ENCODE measurements around the gene YIPF3. TPM values are rescaled to one million over a fixed set of nuclear protein-coding genes. Genes with fewer than 3 reads are reported as not detected.

YIPF3 gene
- total RNA-seq, 4 donors from 2014 or later = 83.4 to 146 (median 103) TPM

GRCh38 chr6:43515808-43516207, 918 bp downstream of the YIPF3 start:
- H3K4me1 ChIP-seq = peaks cover 24 to 44% (median 33%) of the 10 kb centered on the region in 4 donors
- peaks cover 0 to 22% (median 6%) of the 10 kb centered on the region in 4 donors for H3K36me3 ChIP-seq
- H3K9me3 ChIP-seq = no peaks in the 10 kb centered on the region
- no peak for DNase-seq
- H3K4me3 ChIP-seq = peak overlapping the region; percentile 60 to 87 (median 78)
- WGBS, 2 donors (ENCODE audit: low coverage in 1 of 2) = 65 to 73% methylated on average over 7 to 9 of the region's 9 CpGs
- no peaks in the 10 kb centered on the region for H3K27me3 ChIP-seq
- in situ Hi-C loops (cut with MboI; ENCODE audit: low pct_ligation_motif_present in 1 of 4, low pct_unique_long_range_greater_than_20kb in 1 of 4, low sequenced_read_pairs in 3 of 4) (no loop called here), intact Hi-C loops (cut with DNase I; ENCODE audit: low total_unique reads) (no loop called here)
- TF ChIP-seq POLR2A (IDR thresholded peaks at IDR 0.05) = no peak
- TF ChIP-seq, protein P1, sequence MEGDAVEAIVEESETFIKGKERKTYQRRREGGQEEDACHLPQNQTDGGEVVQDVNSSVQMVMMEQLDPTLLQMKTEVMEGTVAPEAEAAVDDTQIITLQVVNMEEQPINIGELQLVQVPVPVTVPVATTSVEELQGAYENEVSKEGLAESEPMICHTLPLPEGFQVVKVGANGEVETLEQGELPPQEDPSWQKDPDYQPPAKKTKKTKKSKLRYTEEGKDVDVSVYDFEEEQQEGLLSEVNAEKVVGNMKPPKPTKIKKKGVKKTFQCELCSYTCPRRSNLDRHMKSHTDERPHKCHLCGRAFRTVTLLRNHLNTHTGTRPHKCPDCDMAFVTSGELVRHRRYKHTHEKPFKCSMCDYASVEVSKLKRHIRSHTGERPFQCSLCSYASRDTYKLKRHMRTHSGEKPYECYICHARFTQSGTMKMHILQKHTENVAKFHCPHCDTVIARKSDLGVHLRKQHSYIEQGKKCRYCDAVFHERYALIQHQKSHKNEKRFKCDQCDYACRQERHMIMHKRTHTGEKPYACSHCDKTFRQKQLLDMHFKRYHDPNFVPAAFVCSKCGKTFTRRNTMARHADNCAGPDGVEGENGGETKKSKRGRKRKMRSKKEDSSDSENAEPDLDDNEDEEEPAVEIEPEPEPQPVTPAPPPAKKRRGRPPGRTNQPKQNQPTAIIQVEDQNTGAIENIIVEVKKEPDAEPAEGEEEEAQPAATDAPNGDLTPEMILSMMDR (IDR thresholded peaks at IDR 0.05) = no peak
- TF ChIP-seq EP300 (IDR thresholded peaks at IDR 0.05; ENCODE audit: low read depth) = no peak
- TF ChIP-seq POLR2AphosphoS5 (IDR thresholded peaks at IDR 0.05) = no peak
- H3K27ac ChIP-seq = peak overlapping the region; percentile 89 to 93 (median 92)

GRCh38 chr6:43511824-43512415, 4.8 kb downstream of the YIPF3 start:
- intact Hi-C loops (cut with DNase I; ENCODE audit: low total_unique reads) = no loop called here
- peaks cover 15 to 48% (median 40%) of the 10 kb centered on the region in 4 donors for H3K4me1 ChIP-seq
- WGBS, 2 donors (ENCODE audit: low coverage in 1 of 2) = 93% methylated on average over 11 of the region's 11 CpGs; no CpG with 5 or more reads in 1 of the 2 donors
- H3K4me3 ChIP-seq = no peak overlapping the region
- in situ Hi-C loops (cut with MboI; ENCODE audit: low pct_ligation_motif_present in 1 of 4, low pct_unique_long_range_greater_than_20kb in 1 of 4, low sequenced_read_pairs in 3 of 4) = no loop called here
- H3K36me3 ChIP-seq = peaks cover 0 to 18% (median 3%) of the 10 kb centered on the region in 4 donors
- H3K27me3 ChIP-seq = peaks cover 16% of the 10 kb centered on the region
- peak overlapping the region in 2 of 4 donors; percentile 79 to 82 for H3K27ac ChIP-seq
- no peak for DNase-seq
- H3K9me3 ChIP-seq = no peaks in the 10 kb centered on the region
- TF ChIP-seq EP300 (IDR thresholded peaks at IDR 0.05; ENCODE audit: low read depth) (no peak), POLR2AphosphoS5 (IDR thresholded peaks at IDR 0.05) (no peak), POLR2A (IDR thresholded peaks at IDR 0.05) (no peak)
- TF ChIP-seq, protein P1 (IDR thresholded peaks at IDR 0.05) = no peak

- peak; percentile 72 for DNase-seq
- H3K36me3 ChIP-seq = peaks cover 0 to 18% (median 3%) of the 10 kb centered on the region in 4 donors
- H3K4me3 ChIP-seq = peak overlapping the region in 3 of 4 donors; percentile 57 to 83 (median 74)
- H3K27ac ChIP-seq = peak overlapping the region; percentile 79 to 86 (median 81)
- 62% methylated on average over 10 of the region's 10 CpGs; no CpG with 5 or more reads in 1 of the 2 donors for WGBS, 2 donors (ENCODE audit: low coverage in 1 of 2)
- peaks cover 13 to 46% (median 37%) of the 10 kb centered on the region in 4 donors for H3K4me1 ChIP-seq
- no peaks in the 10 kb centered on the region for H3K9me3 ChIP-seq
- in situ Hi-C loops (cut with MboI; ENCODE audit: low pct_ligation_motif_present in 1 of 4, low pct_unique_long_range_greater_than_20kb in 1 of 4, low sequenced_read_pairs in 3 of 4) (no loop called here), intact Hi-C loops (cut with DNase I; ENCODE audit: low total_unique reads) (no loop called here)
- no peak for TF ChIP-seq POLR2A (IDR thresholded peaks at IDR 0.05)
- no peak for TF ChIP-seq EP300 (IDR thresholded peaks at IDR 0.05; ENCODE audit: low read depth)
- peak in 2 of 3 donors; percentile 7 to 33 for TF ChIP-seq POLR2AphosphoS5 (IDR thresholded peaks at IDR 0.05)
- H3K27me3 ChIP-seq = peaks cover 16% of the 10 kb centered on the region
These were observed 5.9 kb downstream of the YIPF3 start for GRCh38 chr6:43510827-43511163.

DNA sequence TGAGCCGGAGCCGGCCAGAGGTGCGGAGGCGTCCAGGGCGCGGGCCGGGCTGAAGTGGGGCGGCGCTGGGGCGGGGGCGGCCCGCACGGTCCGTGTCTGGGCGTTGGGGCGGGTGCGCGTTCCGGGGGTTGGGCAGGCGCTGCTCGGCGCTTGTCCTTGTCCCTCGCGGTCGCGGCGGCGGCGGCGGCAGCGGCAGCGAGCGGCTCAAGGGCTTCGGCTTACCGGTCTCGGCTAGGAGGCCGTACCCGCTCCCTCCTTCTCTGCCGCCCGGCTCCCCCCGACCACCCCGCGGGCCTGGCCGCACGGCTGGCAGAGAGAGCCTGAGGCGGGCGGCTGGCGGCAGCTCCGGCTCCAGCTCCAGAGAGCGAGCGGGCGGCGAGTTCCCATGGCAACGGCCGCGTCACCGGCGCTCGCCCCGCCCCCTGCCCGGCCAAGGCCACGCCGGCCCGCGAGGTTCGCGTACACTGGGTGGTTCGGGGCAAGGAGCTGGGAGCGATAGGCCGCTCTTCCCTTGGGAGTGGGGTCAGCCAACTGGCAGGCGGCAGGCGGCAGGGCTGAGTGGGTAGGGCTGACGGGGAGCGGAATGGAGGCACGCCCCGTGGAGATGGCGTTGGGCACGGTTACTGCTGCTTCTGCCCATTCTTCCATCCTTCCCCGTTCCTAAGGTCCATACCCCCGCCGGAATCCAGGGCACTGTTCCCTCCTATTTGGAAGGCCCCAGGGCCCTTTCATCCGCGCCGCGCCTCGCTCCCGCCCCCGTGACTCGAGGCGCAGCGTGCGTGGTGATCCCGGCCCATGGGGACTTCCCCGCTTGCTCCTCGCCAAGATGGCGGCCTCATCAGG, 6.5 kb downstream of the YIPF3 start, which contains the start of gene LRRC73:
Gene LRRC73, minus strand, starts transcription at position 363 of the 843 bp plus-strand sequence. CDS start 561 bp downstream, outside the sequence.
- Histone ChIP-seq H3K4me3 (peak within 1 kb of the TSS; percentile 47 to 83 (median 66)), H3K4me1 (peaks cover 7 to 40% (median 32%) of the 10 kb centered on the region in 4 donors), H3K36me3 (peaks cover 0 to 18% (median 3%) of the 10 kb centered on the region in 4 donors), H3K27ac (peak within 1 kb of the TSS; percentile 79 to 86 (median 81)), H3K9me3 (no peaks in the 10 kb centered on the region), H3K27me3 (peaks cover 16% of the 10 kb centered on the region)
- in situ Hi-C loops (cut with MboI; ENCODE audit: low pct_ligation_motif_present in 1 of 4, low pct_unique_long_range_greater_than_20kb in 1 of 4, low sequenced_read_pairs in 3 of 4) (no loop called here), intact Hi-C loops (cut with DNase I; ENCODE audit: low total_unique reads) (loop anchor here (5.0 to 10.0 kb wide), 3 partner anchors 58 to 248 kb away; partner anchors contain the start of gene ZNF318)
- DNase-seq = peak; percentile 89
- TF ChIP-seq, protein P1 (IDR thresholded peaks at IDR 0.05) = no peak
- TF ChIP-seq POLR2AphosphoS5 (IDR thresholded peaks at IDR 0.05) (peak in 2 of 3 donors; percentile 45 to 66), EP300 (IDR thresholded peaks at IDR 0.05; ENCODE audit: low read depth) (no peak), POLR2A (IDR thresholded peaks at IDR 0.05) (peak; percentile 60)
- WGBS, 2 donors (ENCODE audit: low coverage in 1 of 2) = 10% methylated on average over 56 of the region's 96 CpGs; no CpG with 5 or more reads in 1 of the 2 donors
